GM21360 (cell line): ENCODE results near the gene TBCD.
"Not testable (repeated sequence)": the region's sequence is repeated elsewhere in the genome, so short reads cannot be mapped to it uniquely, and the experiment has no call there.

ENCODE experiments used
- ATAC-seq: cut with Tn5 transposase; IDR thresholded peaks from one replicate; pipeline ENCODE4 v1.9.1; 2021; ENCODE audit warnings: mild to moderate bottlenecking, moderate library complexity; ENCODE audit not compliant: unreplicated experiment

Gene TBCD

DNA sequence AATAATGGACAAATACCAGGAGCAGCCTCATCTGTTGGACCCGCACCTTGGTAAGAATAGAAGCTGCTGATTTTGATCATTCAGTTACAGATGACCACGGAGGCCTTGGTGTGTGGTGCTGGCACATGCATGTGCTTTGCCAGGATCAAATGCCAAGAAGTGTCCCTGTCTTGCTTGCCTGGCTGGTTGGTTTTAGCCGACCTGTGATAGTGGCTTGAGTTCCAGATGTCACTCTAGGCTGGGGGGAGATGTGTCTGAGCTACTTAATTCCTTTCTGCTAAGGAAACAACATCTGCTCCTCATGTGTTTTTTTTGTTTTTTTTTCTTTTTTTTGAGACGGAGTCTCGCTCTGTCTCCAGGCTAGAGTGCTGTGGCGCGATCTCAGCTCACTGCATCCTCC, 4.3 kb downstream of the TBCD start:
- ATAC-seq, result no peak

DNA sequence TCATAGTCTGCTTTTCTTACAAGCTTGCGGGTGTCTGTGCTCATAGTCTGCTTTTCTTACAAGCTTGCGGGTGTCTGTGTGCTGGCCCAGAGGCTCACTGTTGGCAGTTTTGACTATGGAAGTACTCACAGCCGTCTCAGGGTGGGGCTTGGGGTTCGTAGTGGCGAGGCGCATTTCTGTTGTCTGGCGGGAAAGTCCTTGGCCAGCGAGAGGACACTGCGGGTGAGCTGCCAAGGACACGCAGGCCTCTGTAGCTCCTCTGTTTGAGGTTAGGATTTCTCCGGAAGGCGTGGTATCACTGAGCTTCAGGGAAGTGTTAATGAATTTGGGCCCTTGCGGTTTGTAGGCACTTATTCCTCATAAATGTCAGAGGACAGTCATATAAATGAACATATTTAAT, 13.5 kb downstream of the TBCD start:
- no peak for ATAC-seq

DNA sequence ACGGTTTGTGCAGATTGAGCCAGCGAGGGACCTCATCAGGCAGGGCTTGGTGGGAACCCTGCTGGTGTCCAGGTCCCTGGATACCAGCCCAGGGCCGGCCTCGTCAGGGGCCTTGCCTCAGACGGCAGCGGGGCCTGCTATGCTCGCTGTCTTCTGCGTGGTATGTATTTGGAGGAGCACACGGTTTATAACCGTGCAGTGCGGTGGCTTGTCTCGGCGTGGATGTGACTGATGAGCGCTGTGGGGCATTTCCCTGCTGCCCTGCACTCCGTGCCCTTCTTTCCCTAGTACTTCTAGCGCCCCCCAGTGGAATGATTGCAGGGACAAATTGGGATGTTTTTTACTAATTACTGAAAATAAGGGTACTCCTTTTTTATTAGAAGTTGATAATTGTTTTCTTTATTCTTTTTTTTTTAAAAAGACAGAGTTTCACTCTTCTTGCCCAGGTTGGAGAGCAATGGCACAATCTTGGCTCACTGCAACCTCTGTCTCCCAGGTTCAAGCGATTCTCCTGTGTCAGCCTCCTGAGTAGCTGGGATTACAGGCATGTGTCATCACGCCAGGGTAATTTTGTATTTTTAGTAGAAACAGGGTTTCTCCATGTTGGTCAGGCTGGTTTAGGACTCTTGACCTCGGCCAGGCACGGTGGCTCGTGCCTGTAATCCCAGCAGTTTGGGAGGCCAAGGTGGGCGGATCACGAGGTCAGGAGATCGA, 15.3 kb downstream of the TBCD start:
- no peak for ATAC-seq

DNA sequence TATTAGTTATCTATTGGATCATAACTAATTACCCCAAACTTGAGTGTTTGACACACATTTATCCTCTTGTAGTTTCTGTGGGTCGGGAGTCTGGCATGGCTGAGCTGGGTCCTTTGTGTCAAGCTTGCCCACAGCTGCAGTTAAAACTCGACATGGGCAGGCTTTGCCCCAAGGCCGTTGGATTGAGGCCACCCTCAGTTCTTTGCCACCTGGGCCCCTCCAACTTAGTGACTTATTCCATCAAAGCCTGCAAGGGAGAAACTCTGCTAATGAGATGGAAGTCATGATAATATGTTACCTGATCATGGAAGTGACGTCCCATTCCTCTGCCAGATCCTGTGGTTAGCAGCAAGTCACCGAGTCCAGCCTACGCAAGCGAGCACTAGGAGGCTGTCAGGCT, 17.2 kb downstream of the TBCD start:
- no peak for ATAC-seq

DNA sequence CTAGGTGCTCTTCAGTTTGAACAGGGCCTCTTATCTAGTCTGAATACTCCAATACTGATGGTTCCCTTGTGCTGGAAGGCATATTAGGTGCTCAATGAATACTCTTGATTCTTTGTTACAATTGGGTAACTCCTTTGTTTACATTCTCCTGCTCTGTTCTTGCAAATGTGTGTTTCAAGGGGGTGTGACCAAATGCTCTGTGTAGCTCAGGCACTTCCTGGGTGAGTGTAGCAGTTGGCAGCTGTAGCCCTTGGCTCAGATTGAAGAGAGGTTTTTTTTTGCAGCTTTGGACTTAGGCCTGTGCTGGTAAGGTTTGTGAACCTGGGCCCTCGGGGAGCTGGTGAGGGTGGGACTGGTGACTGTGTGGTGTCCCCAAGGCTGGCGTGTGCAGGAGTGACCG, 20.2 kb downstream of the TBCD start:
- ATAC-seq, result no peak

DNA sequence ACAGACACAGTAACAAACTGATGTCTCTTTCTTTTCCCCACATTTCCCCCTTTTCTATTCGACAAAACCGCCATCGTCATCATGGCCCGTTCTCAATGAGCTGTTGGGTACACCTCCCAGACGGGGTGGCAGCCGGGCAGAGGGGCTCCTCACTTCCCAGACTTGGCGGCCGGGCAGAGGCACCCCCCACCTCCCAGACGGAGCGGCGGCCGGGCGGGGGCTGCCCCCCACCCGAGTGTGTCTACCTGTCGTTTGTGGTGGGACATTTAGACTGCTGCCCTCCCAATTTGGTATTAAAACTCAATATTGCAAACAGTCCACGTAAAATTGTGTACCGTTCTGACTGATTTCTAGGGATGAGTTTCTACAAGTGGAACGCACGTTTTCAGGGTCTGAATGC, 22.6 kb downstream of the TBCD start:
- ATAC-seq, result not testable (repeated sequence)

DNA sequence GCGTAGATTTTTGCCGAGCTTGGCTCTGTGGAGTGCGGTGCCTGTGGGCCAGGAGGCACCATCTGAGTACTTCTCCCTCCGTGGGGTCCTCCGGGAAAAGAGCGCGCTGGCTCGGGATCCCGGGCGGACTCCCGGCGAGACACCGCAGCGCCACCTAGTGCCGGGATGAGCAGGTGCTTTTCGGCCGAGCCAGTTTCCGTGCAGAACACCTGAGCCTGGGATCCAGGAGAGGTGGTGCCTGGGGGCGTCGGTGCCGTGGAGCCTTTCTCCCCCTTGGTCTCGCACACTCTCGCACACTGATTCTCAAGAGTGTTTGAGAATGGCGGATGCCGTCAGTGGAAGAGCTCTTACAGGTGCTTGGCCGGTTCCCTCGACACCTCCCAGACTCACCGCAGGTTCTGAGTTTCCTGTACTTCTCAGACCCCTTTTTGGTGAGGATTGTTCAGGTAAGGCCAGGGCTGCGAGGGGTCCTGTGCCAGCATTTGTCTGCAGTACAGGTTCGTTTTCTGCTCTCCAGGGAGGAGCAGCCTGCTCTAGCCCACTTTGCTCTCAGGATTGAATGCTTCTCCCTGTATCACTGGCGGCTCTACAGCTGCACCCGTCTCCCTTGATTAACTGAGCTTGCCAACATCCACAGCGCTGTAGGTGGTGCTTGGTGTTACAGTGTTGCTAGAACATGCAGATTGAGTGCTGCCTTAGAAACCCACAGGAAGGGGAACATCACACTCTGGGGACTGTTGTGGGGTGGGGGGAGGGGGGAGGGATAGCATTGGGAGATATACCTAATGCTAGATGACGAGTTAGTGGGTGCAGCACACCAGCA, 23.3 kb downstream of the TBCD start:
- no peak for ATAC-seq

DNA sequence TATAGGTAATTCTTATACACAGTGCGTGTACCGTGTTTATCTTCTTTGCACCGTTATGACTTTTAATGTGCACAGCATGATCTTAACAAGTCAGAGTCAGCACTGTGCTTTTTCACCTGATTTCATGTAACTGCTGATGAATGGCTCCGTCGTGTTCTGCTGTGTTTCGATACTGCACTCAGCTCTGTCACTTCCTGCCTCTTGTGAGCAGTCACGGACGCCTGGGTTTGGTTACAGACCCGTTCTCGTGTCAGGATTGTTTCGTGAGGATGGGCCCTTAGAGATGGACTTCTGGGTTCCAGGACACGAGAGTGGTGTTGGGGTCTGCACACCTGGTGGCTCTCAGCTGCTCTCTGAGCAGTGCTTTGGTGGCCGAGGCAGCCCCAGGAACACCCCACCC, 24.6 kb downstream of the TBCD start:
- no peak for ATAC-seq

DNA sequence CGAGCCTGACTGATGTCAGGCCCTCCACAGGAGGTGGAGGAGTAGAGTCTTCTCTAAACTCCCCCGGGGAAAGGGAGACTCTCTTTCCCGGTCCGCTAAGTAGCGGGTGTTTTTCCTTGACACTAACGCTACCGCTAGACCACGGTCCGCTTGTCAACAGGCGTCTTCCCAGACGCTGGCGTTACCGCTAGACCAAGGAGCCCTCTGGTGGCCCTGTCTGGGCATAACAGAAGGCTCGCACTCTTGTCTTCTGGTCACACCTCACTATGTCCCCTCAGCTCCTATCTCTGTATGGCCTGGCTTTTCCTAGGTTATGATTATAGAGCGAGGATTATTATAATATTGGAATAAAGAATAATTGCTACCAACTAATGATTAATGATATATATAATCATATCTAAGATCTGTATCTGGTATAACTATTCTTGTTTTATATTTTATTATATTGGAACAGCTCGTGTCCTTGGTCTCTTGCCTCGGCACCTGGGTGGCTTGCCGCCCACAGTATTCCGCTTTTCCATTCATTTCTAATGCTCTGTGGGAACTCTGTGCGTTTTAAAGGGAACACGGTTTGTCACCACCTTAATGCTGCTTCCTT, 26.0 kb downstream of the TBCD start:
- ATAC-seq, result not testable (repeated sequence)

DNA sequence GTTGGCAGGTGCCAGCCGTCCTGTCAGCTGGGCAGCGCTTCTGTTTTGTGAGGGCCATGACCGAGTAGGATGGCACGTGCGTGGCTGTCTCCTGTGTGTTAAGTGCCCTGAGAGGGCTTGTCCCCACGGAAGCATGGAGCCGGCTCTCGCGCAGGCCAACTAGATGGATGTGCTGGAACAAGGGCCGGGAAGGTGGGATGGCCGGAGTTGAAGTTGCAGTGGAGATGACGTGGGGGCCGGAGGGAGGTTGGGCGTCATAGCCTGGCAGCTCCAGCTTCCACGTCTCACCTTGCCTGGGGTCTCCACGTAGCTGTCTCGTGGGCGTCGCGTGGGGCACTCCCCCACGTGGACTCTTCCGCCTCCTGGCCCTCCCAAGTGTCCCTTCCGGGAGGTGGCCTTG, 27.7 kb downstream of the TBCD start:
- no peak for ATAC-seq

DNA sequence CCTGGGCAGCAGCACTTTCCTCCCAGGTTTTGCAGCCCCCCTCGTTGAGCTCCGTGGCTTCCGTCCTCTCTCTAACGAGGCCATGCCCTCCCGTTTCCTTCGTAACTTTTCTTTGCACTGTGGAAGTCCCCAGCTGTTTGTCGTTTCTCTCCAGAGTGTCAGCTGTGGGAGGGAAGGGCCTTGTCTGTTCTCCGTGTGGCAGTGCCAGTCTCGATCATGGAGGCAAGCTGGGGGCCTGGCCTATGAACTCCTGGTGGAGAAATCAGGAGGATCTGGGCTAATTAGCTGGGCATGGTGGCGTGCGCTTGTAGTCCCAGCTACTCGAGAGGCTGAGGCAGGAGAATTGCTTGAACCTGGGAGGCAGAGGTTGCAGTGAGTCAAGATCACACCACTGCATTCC, 28.3 kb downstream of the TBCD start:
- ATAC-seq, result no peak

DNA sequence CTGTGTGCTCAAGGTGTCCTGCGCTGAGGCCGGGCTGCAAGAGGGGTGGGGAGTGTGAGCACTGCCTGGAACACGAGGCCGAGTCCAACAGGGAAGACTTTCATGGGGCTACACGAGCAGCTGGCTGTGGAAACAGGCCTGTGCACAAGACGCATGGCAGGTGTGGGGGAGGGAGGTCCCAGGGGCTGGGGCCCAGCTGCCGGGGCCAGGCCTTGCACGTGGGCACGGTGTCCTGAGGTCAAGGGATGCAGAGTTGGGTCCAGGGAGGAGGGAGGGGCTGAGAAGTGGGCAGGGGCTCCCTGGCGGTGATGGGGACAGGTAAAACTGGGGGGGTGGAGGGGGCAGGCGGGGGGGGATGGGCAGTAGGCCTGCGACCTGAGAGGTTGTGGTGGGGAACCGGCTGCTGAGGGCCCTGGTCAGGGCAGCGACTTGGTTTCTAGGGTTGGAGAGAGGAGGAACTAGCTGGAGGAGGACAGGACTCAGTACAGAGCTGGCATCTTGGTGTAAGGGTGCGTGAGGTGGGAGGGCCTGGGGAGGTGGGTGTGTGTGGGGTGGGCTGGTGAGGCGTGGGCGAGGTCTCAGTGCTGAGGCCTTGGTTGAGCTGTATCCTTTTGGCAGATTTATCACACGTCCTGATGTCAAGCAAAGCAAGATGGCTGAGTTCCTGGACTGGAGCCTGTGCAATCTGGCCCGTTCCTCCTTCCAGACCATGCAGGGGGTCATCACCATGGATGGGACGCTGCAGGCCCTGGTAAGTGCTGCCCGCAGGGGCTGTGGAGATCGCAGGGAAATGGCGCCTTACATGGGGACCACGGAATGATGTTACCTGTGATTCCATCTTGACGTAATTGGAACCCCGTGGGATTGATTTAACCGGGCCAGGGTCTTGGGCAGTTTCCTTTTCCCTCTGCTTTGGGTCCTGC, 29.4 kb downstream of the TBCD start:
- no peak for ATAC-seq

DNA sequence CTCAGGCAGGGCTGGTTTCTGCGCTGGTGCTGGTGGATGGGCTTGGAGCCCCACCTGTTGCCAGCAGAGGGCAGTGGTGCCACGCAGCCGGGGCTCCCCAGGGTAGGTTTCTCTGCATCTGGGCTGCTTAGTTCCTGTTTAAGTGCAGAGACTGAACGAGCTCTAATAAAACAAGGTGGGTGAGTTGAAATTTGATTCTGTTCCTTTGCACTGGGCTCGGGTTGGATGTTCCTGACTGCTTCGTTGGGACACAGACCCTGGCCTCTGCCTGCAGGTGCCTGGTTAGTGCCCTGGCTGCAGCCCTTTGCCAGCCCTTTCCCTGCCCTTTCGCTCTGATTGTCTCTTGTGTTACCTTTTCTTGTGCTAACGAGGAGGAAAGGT, 30.0 kb downstream of the TBCD start:
- no peak for ATAC-seq

DNA sequence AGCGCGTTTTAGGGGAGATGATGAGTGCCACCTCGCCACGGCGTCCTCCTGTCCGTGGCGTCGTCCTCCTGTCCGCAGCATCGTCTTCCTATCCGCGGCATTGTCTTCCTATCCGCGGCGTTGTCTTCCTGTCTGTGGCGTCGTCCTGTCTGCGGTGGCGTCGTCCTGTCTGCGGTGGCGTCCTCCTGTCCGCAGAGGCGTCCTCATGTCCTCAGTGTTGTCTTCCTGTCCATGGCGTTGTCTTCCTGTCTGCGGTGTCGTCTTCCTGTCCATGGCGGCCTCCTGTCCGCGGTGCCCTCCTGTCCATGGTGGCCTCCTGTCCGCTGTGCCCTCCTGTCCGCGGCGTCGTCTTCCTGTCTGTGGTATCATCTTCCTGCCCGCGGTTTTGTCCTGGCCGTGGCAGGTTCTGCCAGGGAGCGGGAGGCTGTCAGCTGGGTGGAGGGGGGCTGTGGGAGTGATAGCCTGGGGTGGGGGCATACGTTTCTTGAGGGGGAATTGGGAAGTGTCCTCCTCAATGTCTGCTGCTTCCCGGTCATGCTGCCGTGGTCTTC, 30.9 kb downstream of the TBCD start:
- no peak for ATAC-seq

DNA sequence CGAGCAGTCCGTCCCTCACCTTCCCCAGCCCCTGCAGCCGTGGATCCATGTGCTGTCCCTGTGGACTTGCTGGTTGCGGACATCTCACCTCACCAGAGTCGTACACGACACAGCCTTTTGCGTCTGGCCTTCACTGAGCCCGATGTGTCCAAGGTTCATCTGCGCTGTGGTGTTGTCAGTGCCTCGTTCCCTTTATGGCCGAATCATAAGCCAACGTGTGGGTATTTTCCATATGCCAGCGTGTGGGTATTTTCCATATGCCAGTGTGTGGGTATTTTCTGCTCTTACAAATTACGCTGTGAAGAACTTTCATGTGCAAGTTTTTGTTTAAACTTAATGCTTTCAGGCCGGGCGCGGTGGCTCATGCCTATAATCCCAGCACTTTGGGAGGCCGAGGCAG, 31.6 kb downstream of the TBCD start:
- no peak for ATAC-seq

DNA sequence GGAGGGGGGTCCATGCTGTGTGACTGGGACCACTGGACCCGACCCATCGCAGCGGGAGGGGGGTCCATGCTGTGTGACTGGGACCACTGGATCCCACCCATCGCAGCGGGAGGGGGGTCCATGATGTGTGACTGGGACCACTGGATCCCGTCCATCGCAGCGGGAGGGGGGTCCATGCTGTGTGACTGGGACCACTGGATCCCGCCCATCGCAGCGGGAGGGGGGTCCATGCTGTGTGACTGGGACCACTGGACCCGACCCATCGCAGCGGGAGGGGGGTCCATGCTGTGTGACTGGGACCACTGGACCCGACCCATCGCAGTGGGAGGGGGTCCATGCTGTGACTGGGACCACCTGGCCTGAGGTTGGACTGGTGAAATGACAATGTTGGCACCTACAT, 33.7 kb downstream of the TBCD start:
- not testable (repeated sequence) for ATAC-seq

DNA sequence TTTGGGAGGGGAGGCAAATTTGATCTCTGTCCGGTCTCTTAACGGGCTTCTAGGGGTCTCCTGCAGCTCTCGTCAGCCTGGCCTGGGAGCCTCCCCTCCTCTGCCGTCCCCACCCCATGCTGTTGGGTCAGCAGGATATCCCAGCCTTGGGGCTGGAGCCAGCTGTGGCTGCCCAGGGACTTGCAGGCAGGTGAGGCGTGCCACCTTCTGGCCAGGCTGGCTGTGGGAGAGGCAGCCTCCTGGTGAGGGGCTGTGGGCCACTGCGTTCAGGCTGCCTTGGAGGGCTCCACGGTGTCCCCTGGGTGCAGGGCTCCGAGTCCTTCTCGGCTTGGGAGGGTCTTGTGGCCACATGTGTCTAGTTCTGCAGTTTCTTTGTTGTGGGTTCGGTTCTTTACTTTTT, 34.6 kb downstream of the TBCD start:
- ATAC-seq, result no peak

DNA sequence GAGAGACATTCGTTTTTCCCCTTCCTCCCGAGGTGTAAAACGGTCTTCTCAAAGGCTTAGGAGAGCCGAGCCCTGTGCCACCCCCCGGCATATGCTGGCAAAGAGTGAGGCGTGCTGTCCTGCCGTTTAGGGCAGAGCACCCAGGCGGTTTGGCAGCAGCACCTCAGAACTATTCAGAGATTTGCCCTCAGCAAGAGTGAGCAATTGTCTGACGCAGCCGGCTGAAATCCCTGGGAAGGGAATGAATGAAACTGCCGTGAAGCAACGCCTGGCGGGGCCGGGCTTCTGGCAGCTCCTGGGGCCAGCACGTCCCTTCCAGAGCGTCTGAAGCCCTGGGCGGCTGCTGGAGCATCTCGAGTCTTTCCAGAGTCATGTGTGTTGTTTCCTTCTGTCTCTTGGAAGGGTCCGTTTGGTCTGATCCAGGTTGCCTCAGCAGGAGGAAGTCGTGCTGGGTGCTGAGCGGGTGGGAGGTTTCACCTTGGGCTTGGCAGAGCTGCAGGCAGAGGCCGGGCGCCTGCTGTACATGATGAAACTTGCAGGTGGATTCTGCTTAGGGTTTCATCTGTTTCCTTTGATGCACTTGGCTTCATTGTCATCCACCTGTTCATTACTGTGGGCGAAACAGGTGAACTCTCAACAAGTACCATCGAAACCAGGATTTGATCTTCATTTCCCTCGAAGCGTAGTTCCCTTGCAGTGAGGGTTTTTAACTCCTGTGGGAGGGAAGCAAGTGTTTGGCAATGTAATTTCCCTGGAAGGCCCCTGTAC, 35.4 kb downstream of the TBCD start:
- ATAC-seq, result no peak

DNA sequence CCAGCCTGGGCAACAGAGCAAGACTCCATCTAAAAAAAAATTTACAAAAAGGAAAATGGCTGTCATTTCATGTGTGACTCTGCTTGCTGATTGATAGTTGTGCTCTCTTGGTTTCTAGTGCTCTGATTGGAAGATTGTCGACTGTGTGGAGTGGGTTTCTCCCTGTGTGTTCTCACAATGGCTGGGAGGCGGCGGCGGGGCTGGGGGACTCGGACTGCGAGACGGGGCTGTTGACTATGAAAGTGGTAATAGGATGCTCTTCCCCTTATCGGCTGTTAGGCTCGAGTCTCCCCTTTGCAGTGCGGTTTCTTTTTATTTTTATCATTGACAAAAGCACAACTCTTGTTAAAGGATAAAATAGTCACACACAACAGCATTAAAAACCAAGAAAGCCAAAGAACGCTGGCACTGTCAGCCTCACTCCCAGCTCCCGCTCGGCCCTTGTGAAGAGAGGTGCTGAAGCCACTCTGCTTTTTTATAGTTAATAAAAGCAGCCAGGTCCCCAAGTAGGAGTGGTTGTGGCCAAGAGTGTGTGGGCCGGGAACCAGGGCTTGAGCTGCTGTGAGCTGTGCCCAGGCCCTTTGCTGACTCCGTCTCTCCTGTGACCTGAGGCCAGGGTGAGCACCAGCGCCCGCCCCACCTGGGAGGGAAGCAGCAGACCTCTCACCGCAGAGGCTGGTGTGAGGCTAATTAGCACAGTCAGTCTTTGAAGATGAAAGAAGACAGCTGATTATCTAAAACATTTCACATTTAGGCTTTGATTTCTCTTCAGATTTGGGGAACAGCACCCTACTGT, 36.5 kb downstream of the TBCD start:
- no peak for ATAC-seq
